ENCODE data around the gene GULP1. TPM values are rescaled to one million over a fixed set of nuclear protein-coding genes. Genes with fewer than 3 reads are reported as not detected.

The GULP1 gene
- total and polyA plus RNA-seq, 2 of the 4 experiments (the other 2 are of a cell fraction): 24.4 to 40.1 TPM

- H4K20me1 ChIP-seq (ENCODE audit: insufficient read depth, low read length): no peaks in the 10 kb centered on the region
- H3K56ac ChIP-seq (ENCODE audit: extremely low read depth, insufficient read depth, low read length): no peak overlapping the region
- no peak for ATAC-seq (ENCODE audit: low read depth)
- no peak overlapping the region for H3K4ac ChIP-seq (ENCODE audit: low read depth, low read length)
- intact Hi-C loops (cut with micrococcal nuclease): no loop called here
- in situ Hi-C loops (cut with MboI; ENCODE audit: low sequenced_read_pairs): no loop called here
- H3K4me1 ChIP-seq (ENCODE audit: control insufficient read depth, insufficient read depth, low read length): no peaks in the 10 kb centered on the region
- no peak overlapping the region for H2BK120ac ChIP-seq (ENCODE audit: low read depth, low read length)
- no peak overlapping the region for H3K9ac ChIP-seq (ENCODE audit: low read depth, low read length)
- H3K27me3 ChIP-seq (ENCODE audit: control insufficient read depth, insufficient read depth, low read length): no peaks in the 10 kb centered on the region
- WGBS, 2 experiments (ENCODE audit: extremely low coverage in 2 of 2, insufficient read length in 1 of 2): no CpG with 5 or more reads among the region's 2 CpGs
- POLR2A ChIA-PET (ENCODE audit: unreplicated experiment): no interaction called here
- DNase-seq: no peak
- H3K79me1 ChIP-seq (ENCODE audit: low read depth in 1 of 2, low read length in 2 of 2): no peaks in the 10 kb centered on the region
- no peak overlapping the region for H2BK20ac ChIP-seq (ENCODE audit: low read depth, low read length)
- no peak overlapping the region for H3K4me2 ChIP-seq (ENCODE audit: low read depth, low read length)
- H4K91ac ChIP-seq (ENCODE audit: insufficient read depth, low read depth, low read length): no peak overlapping the region
- CTCF ChIA-PET: no interaction called here
- H2AFZ ChIP-seq (replicated peaks; ENCODE audit: low read length, poor library complexity): no peak overlapping the region
- H3K36me3 ChIP-seq (ENCODE audit: control insufficient read depth, insufficient read depth, low read length): no peaks in the 10 kb centered on the region
- H2AK9ac ChIP-seq (replicated peaks; ENCODE audit: low read depth, low read length, poor library complexity): no peak overlapping the region
- no peak overlapping the region for H3K18ac ChIP-seq (ENCODE audit: low read depth, low read length)
- H3K23ac ChIP-seq (ENCODE audit: low read depth, low read length): no peak overlapping the region
- no peaks in the 10 kb centered on the region for H3K9me3 ChIP-seq (ENCODE audit: control insufficient read depth, insufficient read depth, low read length)
- TF ChIP-seq CHD1 (IDR thresholded peaks at IDR 0.05; ENCODE audit: low read depth, low read length) (no peak), POLR2A (IDR thresholded peaks at IDR 0.05; ENCODE audit: low read depth, low read length) (no peak), MXI1 (IDR thresholded peaks at IDR 0.05; ENCODE audit: borderline replicate concordance, low read depth, low read length) (no peak), CTCF (conservative IDR thresholded peaks at IDR 0.05; ENCODE audit: low read depth, low read length) (no peak), NFE2L2 (IDR thresholded peaks at IDR 0.05; ENCODE audit: low read depth, low read length) (no peak), RCOR1 (IDR thresholded peaks at IDR 0.05; ENCODE audit: insufficient replicate concordance, low read length) (no peak), RAD21 (IDR thresholded peaks at IDR 0.05; ENCODE audit: low read length) (no peak), FOS (IDR thresholded peaks at IDR 0.05; ENCODE audit: low read depth, low read length) (no peak), MAZ (IDR thresholded peaks at IDR 0.05; ENCODE audit: borderline replicate concordance, low read depth, low read length) (no peak)
- H2AK5ac ChIP-seq (ENCODE audit: low read depth, low read length): no peak overlapping the region
- no peak overlapping the region for H3K4me3 ChIP-seq (ENCODE audit: insufficient read depth, low read depth, low read length)
- peaks cover 4% of the 10 kb centered on the region; the same call in 1 of the 2 replicates for H3K9me1 ChIP-seq (ENCODE audit: insufficient read depth, low read length)
- H3K27ac ChIP-seq (ENCODE audit: insufficient read depth, low read length): no peak overlapping the region
- no peak overlapping the region for H4K8ac ChIP-seq (ENCODE audit: low read depth in 2 of 2, low read length in 2 of 2)
- no peak overlapping the region for H2BK5ac ChIP-seq (ENCODE audit: low read depth, low read length, poor library complexity, severe bottlenecking)
- no peak overlapping the region for H4K5ac ChIP-seq (ENCODE audit: low read depth, low read length)
- no peak overlapping the region for H3K14ac ChIP-seq (replicated peaks; ENCODE audit: low read depth, low read length)
- no peak overlapping the region for H2BK15ac ChIP-seq (ENCODE audit: low read depth, low read length)
- dilution Hi-C loops (cut with HindIII; ENCODE audit: low sequenced_read_pairs, unreplicated experiment): no loop called here
- no TSS peak for BruUV-seq (replicated peaks)
Measured at GRCh38 chr2:188248513-188248912, 43.2 kb upstream of the GULP1 start.
